NCI-H774 (cell line): ENCODE results near the gene KRTAP10-1.
"Not testable (repeated sequence)": the region's sequence is repeated elsewhere in the genome, so short reads cannot be mapped to it uniquely, and the experiment has no call there.

Source experiments
- DNase-seq: peaks from one replicate; lab custom pipeline; 2025; lab: John Stamatoyannopoulos, UW

The KRTAP10-1 gene, protein sequence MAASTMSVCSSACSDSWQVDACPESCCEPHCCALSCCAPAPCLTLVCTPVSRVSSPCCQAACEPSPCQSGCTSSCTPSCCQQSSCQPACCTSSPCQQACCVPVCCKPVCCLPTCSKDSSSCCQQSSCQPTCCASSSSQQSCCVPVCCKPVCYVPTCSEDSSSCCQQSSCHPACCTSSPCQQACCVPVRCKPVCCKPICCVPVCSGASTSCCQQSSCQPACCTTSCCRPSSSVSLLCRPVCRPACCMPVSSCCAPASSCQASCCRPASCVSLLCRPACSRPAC

DNA sequence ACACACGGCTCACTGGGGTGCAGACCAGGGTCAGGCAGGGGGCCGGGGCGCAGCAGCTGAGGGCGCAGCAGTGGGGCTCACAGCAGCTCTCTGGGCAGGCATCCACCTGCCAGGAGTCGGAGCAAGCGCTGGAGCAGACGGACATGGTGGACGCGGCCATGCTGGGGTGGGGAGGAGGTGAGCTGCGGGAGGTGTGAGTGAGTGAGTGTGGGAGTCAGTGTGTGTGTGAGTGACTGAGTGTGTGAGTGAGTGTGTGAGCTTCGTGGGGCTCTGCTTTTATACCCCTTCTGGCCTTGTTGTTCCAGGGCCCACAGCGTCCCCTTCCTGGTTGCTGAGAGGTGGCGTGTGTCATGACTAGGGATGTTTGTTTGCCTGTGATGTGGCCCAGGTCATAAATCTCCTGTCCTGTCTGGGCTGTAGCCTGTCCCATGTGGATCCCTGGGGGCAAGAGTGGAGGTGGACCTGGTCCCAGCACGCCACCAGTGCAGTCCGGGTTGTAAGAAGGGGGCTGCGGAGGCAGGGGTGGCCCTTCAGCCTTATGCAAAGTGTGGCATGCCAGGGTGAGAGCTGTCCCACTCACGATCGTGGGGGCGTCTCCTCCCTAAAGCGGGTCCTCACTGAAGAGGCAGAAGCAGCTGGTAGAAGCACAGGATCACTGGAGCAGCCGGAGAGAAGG lies at the start of gene KRTAP10-1:
Gene KRTAP10-1 (minus strand): TSS at position 205 of the 676 bp plus-strand sequence. CDS start 45 bp downstream, at position 160.
- DNase-seq: no peak

GRCh38 chr21:44589094-44589493 lies 49.1 kb upstream of the KRTAP10-1 start:
- DNase-seq: no peak

- no peak for DNase-seq
Measured at GRCh38 chr21:44585892-44586291, 45.9 kb upstream of the KRTAP10-1 start.

DNA sequence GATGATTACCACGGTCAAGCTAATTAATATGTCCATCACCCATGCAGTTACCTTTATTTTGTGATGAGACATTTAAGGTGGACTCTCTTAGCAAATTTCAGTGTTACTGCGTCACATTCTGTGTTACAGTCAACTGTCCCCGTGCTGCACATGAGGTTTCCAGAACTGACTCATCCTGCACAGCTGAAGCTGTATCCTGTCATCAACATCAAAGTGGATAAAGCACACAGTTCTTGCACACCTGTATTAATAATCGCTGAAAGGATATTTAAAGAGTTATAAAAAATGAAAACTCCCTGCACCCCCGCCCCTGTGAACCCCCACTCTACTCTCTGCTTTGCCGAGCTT lies 43.8 kb upstream of the KRTAP10-1 start:
- DNase-seq: no peak

GRCh38 chr21:44583089-44583799 lies 43.2 kb upstream of the KRTAP10-1 start:
- no peak for DNase-seq

- DNase-seq: no peak
Measured at GRCh38 chr21:44582055-44582454, 42.1 kb upstream of the KRTAP10-1 start.

DNA sequence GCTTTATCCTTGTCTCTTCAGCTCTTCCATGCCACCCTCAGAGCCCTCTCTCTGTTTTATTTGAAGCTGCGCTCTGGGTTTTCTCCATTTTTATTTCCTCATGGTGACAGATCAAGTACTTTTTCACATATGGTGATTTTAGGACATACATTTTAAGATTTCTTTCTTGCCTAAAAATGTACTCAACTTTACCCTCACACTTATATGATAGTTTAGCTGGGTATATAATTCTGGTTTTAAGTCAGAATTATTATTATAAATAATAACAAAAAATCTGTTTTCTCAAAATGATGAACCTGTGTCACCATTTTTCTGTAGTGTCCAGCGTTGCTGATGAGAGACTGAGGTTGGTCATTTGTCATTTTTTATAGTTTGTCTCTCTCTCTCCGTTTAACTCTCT lies 41.2 kb upstream of the KRTAP10-1 start:
- no peak for DNase-seq

- DNase-seq: peak; percentile 18
Measured at GRCh38 chr21:44580231-44580821, 40.3 kb upstream of the KRTAP10-1 start, which contains the start of gene KRTAP10-5. KRTAP10-5 (minus strand) TSS chr21:44580604; CDS start chr21:44580578, 26 bp downstream.

DNA sequence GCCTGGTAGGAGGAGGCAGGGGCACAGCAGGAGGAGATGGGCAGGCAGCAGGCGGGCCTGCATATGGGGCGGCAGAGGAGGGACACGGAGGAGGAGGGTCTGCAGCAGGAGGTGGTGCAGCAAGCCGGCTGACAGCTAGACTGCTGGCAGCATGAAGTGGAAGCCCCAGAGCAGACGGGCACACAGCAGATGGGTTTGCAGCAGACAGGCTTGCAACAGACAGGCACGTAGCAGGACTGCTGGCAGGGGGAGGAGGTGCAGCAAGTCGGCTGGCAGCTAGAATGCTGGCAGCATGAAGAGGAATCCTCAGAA lies 39.8 kb upstream of the KRTAP10-1 start:
- no peak for DNase-seq

GRCh38 chr21:44579056-44579832 lies 39.2 kb upstream of the KRTAP10-1 start:
- DNase-seq: no peak

DNA sequence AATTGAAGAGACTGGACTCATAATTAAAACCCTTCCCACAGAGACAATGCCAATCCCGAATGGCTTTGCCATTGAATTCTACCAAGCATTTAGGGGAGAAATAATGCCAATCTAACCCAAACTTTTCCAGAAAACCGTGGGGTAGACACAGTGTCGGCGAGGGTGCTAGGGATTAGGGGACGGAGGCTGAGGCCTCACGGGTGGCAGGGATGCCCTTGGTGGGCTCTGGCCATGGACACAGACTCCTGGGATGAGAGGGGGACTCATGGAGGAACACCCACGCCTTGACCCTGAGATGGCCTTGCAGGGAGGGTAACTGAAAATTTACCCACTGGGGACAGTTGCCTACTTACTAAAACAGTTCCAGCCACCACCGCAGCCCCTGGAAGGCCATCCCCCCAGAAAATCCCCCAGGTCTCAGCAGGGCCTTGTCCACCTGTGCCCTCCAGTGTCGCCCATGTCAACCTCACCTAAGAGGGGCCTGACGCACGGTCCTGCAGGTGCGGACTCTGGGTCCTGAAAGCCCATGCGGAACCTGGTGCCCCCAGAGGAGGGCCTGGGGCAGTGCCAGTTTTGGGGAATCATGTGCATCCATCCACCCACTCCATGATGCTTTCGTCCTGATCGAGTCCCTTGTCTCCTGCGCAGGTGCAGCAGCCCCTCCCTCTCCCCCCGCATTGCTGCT lies 38.5 kb upstream of the KRTAP10-1 start:
- no peak for DNase-seq

- no peak for DNase-seq
Measured at GRCh38 chr21:44576025-44576420, 36.0 kb upstream of the KRTAP10-1 start.

- DNase-seq: no peak
Measured at GRCh38 chr21:44575307-44576024, 35.5 kb upstream of the KRTAP10-1 start.

- no peak for DNase-seq
Measured at GRCh38 chr21:44574457-44575306, 34.7 kb upstream of the KRTAP10-1 start.

- not testable (repeated sequence) for DNase-seq
Measured at GRCh38 chr21:44573630-44574456, 33.8 kb upstream of the KRTAP10-1 start, which contains the start of gene KRTAP10-4. KRTAP10-4 (plus strand) TSS chr21:44573729; CDS start chr21:44573759, 30 bp downstream.

- no peak for DNase-seq
Measured at GRCh38 chr21:44572959-44573583, 33.1 kb upstream of the KRTAP10-1 start.

DNA sequence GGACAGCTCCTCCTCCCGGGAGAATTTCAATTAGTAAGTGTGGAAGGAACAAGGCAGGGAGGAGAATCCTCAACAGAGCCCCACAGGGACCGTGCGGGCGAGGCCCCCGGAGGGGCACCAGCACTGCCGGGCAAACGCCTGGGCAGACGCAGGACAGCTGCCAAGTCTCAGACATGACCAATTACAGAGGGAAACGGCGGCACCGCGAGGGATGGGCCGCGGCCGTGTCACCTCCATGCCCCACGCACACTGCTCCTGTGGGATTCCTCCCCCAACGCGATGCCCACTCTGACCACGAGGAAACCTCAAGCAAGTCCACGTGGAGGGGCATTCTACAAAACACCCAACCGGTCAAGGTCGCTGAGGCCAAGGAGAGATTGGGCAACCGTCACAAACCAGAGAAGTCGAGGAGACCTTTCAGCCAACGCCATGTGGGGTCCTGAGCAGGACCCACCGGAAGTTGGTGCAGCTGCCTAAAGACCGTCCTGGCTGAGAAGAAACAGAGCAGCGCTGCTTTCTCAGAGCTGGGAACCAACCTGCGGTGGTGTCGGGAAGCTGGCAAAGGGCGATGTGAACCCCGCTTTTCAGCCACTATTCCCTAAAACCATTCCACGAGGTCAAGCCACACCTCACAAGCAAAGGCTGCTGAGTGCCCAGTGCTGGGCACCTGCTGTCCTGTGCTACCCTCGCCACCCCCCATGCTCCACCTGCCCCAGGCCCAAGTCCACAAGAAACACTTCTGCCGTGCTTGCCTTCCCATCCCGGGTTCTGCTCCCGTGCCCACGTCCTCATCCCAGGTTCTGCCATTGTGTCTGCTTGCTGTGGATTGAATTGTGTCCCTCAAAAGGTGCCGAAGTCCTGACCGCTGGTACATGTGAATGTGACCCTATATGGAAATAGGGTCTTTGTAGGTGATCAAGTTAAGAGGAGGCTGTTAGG lies 32.1 kb upstream of the KRTAP10-1 start:
- DNase-seq: no peak
